Loucy (cell line): ENCODE data around the gene CYB5A.

Experiments used
- H2AFZ ChIP-seq: fragments of 200-600 bp; sonication (generic); 2 replicates; pipeline ENCODE4 v1.6.0; 2016; ENCODE audit warnings: antibody characterized with exemption, mild to moderate bottlenecking, low read length, moderate library complexity
- H3F3A ChIP-seq: fragments of 200-600 bp; 2 replicates; pipeline ENCODE4 v1.6.0; 2016; ENCODE audit warnings: antibody characterized with exemption, low read depth, mild to moderate bottlenecking
- H3K27me3 ChIP-seq: fragments of 200-600 bp; sonication (generic); 2 replicates; pipeline ENCODE4 v1.6.1; 2014; ENCODE audit warnings: low read length, mild to moderate bottlenecking; ENCODE audit not compliant: insufficient read depth, poor library complexity, severe bottlenecking
- H3K36me3 ChIP-seq: fragments of 200-600 bp; sonication (generic); 2 replicates; pipeline ENCODE4 v1.6.1; 2016; ENCODE audit warnings: low read length; ENCODE audit not compliant: insufficient read depth
- H3K4me1 ChIP-seq: fragments of 200-600 bp; sonication (generic); 2 replicates; pipeline ENCODE4 v1.5.1; 2014; ENCODE audit warnings: low read length, mild to moderate bottlenecking; ENCODE audit not compliant: insufficient read depth, poor library complexity, severe bottlenecking
- H3K4me2 ChIP-seq: fragments of 200-600 bp; sonication (generic); 2 replicates; pipeline ENCODE4 v1.6.0; 2014; ENCODE audit warnings: antibody characterized with exemption, low read length, low read depth, mild to moderate bottlenecking; ENCODE audit not compliant: poor library complexity, severe bottlenecking
- H3K4me3 ChIP-seq: fragments of 200-600 bp; sonication (generic); 2 replicates; pipeline ENCODE4 v1.5.1; 2014; ENCODE audit warnings: low read length, mild to moderate bottlenecking, mixed read lengths; ENCODE audit not compliant: poor library complexity, severe bottlenecking
- H3K79me2 ChIP-seq: fragments of 200-600 bp; sonication (generic); 2 replicates; pipeline ENCODE4 v1.6.1; 2014; ENCODE audit warnings: low read length; ENCODE audit not compliant: insufficient read depth
- H3K9ac ChIP-seq: fragments of 200-600 bp; sonication (generic); 2 replicates; pipeline ENCODE4 v1.6.0; 2014; ENCODE audit warnings: mild to moderate bottlenecking, low read depth, low read length, moderate library complexity; ENCODE audit not compliant: poor library complexity, severe bottlenecking
- H3K9me2 ChIP-seq: fragments of 200-600 bp; sonication (generic); replicated peaks from 2 replicates; pipeline ENCODE4 v1.6.1; 2016; ENCODE audit warnings: low read depth, low read length, mixed read lengths
- H3K9me3 ChIP-seq: fragments of 200-600 bp; sonication (generic); 2 replicates; pipeline ENCODE4 v1.6.1; 2014; ENCODE audit warnings: mild to moderate bottlenecking, antibody characterized with exemption, low read length, low read depth; ENCODE audit not compliant: insufficient read depth
- H4K20me1 ChIP-seq: fragments of 200-600 bp; sonication (generic); 2 replicates; pipeline ENCODE4 v1.6.0; 2014; ENCODE audit warnings: antibody characterized with exemption, low read length, mild to moderate bottlenecking; ENCODE audit not compliant: insufficient read depth, poor library complexity, severe bottlenecking
- CTCF ChIP-seq: fragments of 200-600 bp; sonication (generic); conservative IDR thresholded peaks from 2 replicates; pipeline ENCODE4 v1.5.1; 2014; ENCODE audit warnings: mild to moderate bottlenecking, antibody characterized with exemption, low read length
- EZH2phosphoT487 ChIP-seq: fragments of 200-600 bp; IDR thresholded peaks from 2 replicates; pipeline ENCODE4 v1.6.1; 2018; ENCODE audit warnings: antibody characterized with exemption, mild to moderate bottlenecking, moderate library complexity, borderline replicate concordance

The CYB5A gene

DNA sequence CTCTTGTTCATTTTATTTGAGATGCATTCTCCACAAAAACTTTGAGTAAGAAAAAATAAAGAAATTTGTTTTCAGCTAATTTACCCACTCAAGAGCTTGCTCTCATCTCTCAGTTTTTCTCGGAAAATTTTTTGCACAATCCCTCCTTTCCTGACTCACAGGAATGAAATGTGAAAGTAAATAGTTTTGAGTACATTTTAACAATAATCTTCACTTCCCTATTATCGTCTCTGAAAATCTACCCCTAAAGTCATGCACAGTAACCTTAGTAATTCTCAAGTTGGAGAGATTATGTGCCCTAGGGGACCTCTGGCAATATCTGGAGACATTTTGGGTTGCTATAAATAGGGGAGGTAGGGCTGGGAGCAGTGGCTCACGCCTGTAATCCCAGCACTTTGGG is 2.6 kb downstream of the CYB5A start:
- TF ChIP-seq CTCF (no peak), EZH2phosphoT487 (no peak)
- no peaks in the 10 kb centered on the region for H3K36me3 ChIP-seq
- H3K9me3 ChIP-seq = no peaks in the 10 kb centered on the region
- peaks cover 30% of the 10 kb centered on the region for H3K4me1 ChIP-seq
- 0 out of 2 replicates have a peak, but pooled peaks cover 4% of the 10 kb centered on the region for H3F3A ChIP-seq
- no peak overlapping the region for H2AFZ ChIP-seq
- peaks cover 37% of the 10 kb centered on the region; the same call in 1 of the 2 replicates for H3K79me2 ChIP-seq
- peak overlapping the region; percentile 88 for H3K4me2 ChIP-seq
- peak overlapping the region; percentile 12 for H3K9ac ChIP-seq
- no peaks in the 10 kb centered on the region for H3K9me2 ChIP-seq
- peak overlapping the region; percentile 39 for H3K4me3 ChIP-seq
- H3K27me3 ChIP-seq = no peaks in the 10 kb centered on the region
- H4K20me1 ChIP-seq = no peaks in the 10 kb centered on the region

DNA sequence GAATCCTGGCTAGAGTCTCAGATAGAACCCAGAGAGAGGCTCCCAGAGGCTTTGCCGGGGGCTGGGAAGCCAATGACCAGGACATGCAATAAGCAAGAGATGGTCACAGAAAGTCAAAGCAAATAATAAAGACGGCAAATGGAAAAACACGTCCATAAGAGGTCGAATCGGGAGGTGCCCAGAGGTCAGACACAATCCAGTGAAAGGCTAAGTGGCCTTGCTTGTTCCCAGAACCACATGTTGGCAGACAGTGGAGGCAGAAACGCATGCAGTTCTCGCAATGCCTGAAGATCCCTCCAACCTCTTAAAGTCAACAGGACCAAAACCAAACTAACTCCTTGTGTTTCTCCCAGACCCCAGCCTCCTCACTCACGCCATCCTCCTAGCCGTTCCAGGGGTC is 3.0 kb downstream of the CYB5A start:
- Histone ChIP-seq H3K9me3 (no peaks in the 10 kb centered on the region), H3K79me2 (peaks cover 37% of the 10 kb centered on the region; the same call in 1 of the 2 replicates), H3K4me1 (peaks cover 31% of the 10 kb centered on the region), H3K9ac (peak overlapping the region; percentile 12), H3K9me2 (no peaks in the 10 kb centered on the region), H3K36me3 (no peaks in the 10 kb centered on the region), H3K4me2 (peak overlapping the region; percentile 88), H2AFZ (no peak overlapping the region), H3F3A (0 out of 2 replicates have a peak, but pooled peaks cover 4% of the 10 kb centered on the region), H3K27me3 (no peaks in the 10 kb centered on the region), H4K20me1 (no peaks in the 10 kb centered on the region), H3K4me3 (peak overlapping the region; percentile 39)
- no peak for TF ChIP-seq CTCF
- no peak for TF ChIP-seq EZH2phosphoT487

- Histone ChIP-seq H3K4me1 (peaks cover 34% of the 10 kb centered on the region), H3K4me2 (peak overlapping the region; percentile 88), H3K79me2 (peaks cover 43% of the 10 kb centered on the region; the same call in 1 of the 2 replicates), H4K20me1 (no peaks in the 10 kb centered on the region), H3K9ac (peak overlapping the region; percentile 10), H3K9me2 (no peaks in the 10 kb centered on the region), H3K4me3 (peak overlapping the region; percentile 39), H3F3A (0 out of 2 replicates have a peak, but pooled peaks cover 4% of the 10 kb centered on the region), H3K9me3 (no peaks in the 10 kb centered on the region), H2AFZ (no peak overlapping the region), H3K27me3 (no peaks in the 10 kb centered on the region), H3K36me3 (no peaks in the 10 kb centered on the region)
- TF ChIP-seq EZH2phosphoT487 = no peak
- TF ChIP-seq CTCF = no peak
Measured at GRCh38 chr18:74288041-74288440, 3.7 kb downstream of the CYB5A start.
